ENCODE data around the gene RAP1GAP2. TPM values are rescaled to one million over a fixed set of nuclear protein-coding genes. Genes with fewer than 3 reads are reported as not detected.
"Not testable (repeated sequence)": the region's sequence is repeated elsewhere in the genome, so short reads cannot be mapped to it uniquely, and the experiment has no call there.

RAP1GAP2 gene
- polyA plus RNA-seq, 3 donors: 1.5 to 48.4 (median 6.1) TPM

DNA sequence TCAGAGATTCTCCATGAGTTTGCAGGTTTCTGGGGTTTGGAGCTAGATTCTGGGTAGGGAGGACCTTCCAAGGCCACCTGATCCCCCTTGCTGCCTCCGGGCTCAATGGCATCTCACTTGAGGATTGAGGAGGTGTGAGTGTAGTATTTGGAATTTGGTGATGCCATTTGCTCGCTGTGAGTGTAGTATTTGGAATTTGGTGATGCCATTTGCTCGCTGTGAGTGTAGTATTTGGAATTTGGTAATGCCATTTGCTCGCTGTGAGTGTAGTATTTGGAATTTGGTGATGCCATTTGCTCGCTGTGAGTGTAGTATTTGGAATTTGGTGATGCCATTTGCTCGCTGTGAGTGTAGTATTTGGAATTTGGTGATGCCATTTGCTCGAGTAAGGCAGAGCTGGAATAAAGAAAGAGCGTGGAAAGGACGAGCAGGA, 202.2 kb downstream of the RAP1GAP2 start:
- peaks cover 62 to 69% of the 10 kb centered on the region in 2 donors for H3K36me3 ChIP-seq (replicated peaks in 1 of 2; ENCODE audit: control insufficient read depth in 1 of 2, insufficient read depth in 2 of 2, low read length in 2 of 2)
- peak overlapping the region in 2 of 7 donors; percentile 11 to 30 for H3K27ac Mint-ChIP-seq
- H3K4me2 ChIP-seq (replicated peaks; ENCODE audit: extremely low read depth, low read length, poor library complexity, severe bottlenecking): not testable (repeated sequence)

GRCh38 chr17:3002538-3003295, 206.5 kb downstream of the RAP1GAP2 start:
- H3K4me3 ChIP-seq (replicated peaks in 1 of 3; ENCODE audit: low read depth in 2 of 3, low read length in 3 of 3): peak overlapping the region in 1 of 3 experiments; percentile 53
- Mint-ChIP-seq H3K9me3 (peaks cover 0 to 3% (median 0%) of the 10 kb centered on the region in 7 donors), H3K4me3 (peak overlapping the region; percentile 74 to 78), H3K27me3 (ENCODE audit: low read depth in 3 of 3) (peaks cover 0 to 4% (median 0%) of the 10 kb centered on the region in 3 donors), H3K36me3 (peaks cover 46 to 65% of the 10 kb centered on the region in 2 donors), H3K27ac (peak overlapping the region; percentile 93 to 98 (median 97)), H3K4me1 (peaks cover 40% of the 10 kb centered on the region)
- TF ChIP-seq CTCF (IDR thresholded peaks at IDR 0.05): no peak
- DNase-seq: peak; percentile 48 to 73 (median 65)
- peaks cover 4% of the 10 kb centered on the region for H3K79me2 ChIP-seq (ENCODE audit: insufficient read depth, low read length)
- no peak overlapping the region for H2AFZ ChIP-seq (ENCODE audit: insufficient read depth, low read depth, low read length, poor library complexity, severe bottlenecking)
- peak overlapping the region; percentile 73 to 78 for H3K27ac ChIP-seq (ENCODE audit: low read depth in 1 of 2, low read length in 2 of 2)
- H3K4me1 ChIP-seq (ENCODE audit: control insufficient read depth in 1 of 2, insufficient read depth in 2 of 2, low read length in 2 of 2): peaks cover 38% of the 10 kb centered on the region in 2 donors
- peaks cover 74% of the 10 kb centered on the region for H4K20me1 ChIP-seq (ENCODE audit: insufficient read depth, low read length)
- peak overlapping the region; percentile 55 for H3K9ac ChIP-seq (ENCODE audit: insufficient read depth, low read length, poor library complexity, severe bottlenecking)
- H3K9me3 ChIP-seq (replicated peaks in 1 of 2; ENCODE audit: control insufficient read depth in 1 of 2, insufficient read depth in 1 of 2, low read length in 2 of 2): no peaks in the 10 kb centered on the region
- H3K4me2 ChIP-seq (replicated peaks; ENCODE audit: extremely low read depth, low read length, poor library complexity, severe bottlenecking): peak overlapping the region; percentile 49
- peaks cover 45 to 56% of the 10 kb centered on the region in 2 donors for H3K36me3 ChIP-seq (replicated peaks in 1 of 2; ENCODE audit: control insufficient read depth in 1 of 2, insufficient read depth in 2 of 2, low read length in 2 of 2)
- H3K27me3 ChIP-seq (ENCODE audit: control insufficient read depth in 2 of 2, insufficient read depth in 2 of 2, low read length in 2 of 2): no peaks in the 10 kb centered on the region
- 2% methylated on average over 14 of the region's 14 CpGs for WGBS (ENCODE audit: insufficient coverage)
- intact Hi-C loops (cut with micrococcal nuclease): loop anchor here (5.0 to 10.0 kb wide), 2 partner anchors 208 to 215 kb away; partner anchors contain the start of gene RAP1GAP2 (in 1 of the 2)

More for the DNA sequence above, 202.2 kb downstream of the RAP1GAP2 start:
- H3K27me3 ChIP-seq (ENCODE audit: control insufficient read depth in 2 of 2, insufficient read depth in 2 of 2, low read length in 2 of 2); DNase-seq; H3K9ac ChIP-seq (ENCODE audit: insufficient read depth, low read length, poor library complexity, severe bottlenecking); H3K79me2 ChIP-seq (ENCODE audit: insufficient read depth, low read length); H3K4me3 Mint-ChIP-seq; H3K4me3 ChIP-seq (replicated peaks in 1 of 3; ENCODE audit: low read depth in 2 of 3, low read length in 3 of 3); intact Hi-C loops (cut with micrococcal nuclease); H3K27ac ChIP-seq (ENCODE audit: low read depth in 1 of 2, low read length in 2 of 2); H3K27me3 Mint-ChIP-seq (ENCODE audit: low read depth in 3 of 3); H3K9me3 Mint-ChIP-seq; H2AFZ ChIP-seq (ENCODE audit: insufficient read depth, low read depth, low read length, poor library complexity, severe bottlenecking); H3K9me3 ChIP-seq (replicated peaks in 1 of 2; ENCODE audit: control insufficient read depth in 1 of 2, insufficient read depth in 1 of 2, low read length in 2 of 2): not testable (repeated sequence)
- peaks cover 21 to 22% of the 10 kb centered on the region in 2 donors for H3K4me1 ChIP-seq (ENCODE audit: control insufficient read depth in 1 of 2, insufficient read depth in 2 of 2, low read length in 2 of 2)
- WGBS (ENCODE audit: insufficient coverage): over 99% methylated on average over 9 of the region's 9 CpGs
- Mint-ChIP-seq H3K4me1 (peaks cover 21% of the 10 kb centered on the region), H3K36me3 (peaks cover 60 to 76% of the 10 kb centered on the region in 2 donors)
- peaks cover 62% of the 10 kb centered on the region for H4K20me1 ChIP-seq (ENCODE audit: insufficient read depth, low read length)

Measured in CD14-positive monocyte (primary cell).